GM12878 (cell line): ENCODE results near the gene MAML3. TPM values are rescaled to one million over a fixed set of nuclear protein-coding genes. Genes with fewer than 3 reads are reported as not detected.

Source experiments
- ATAC-seq: fragments of 200-7000 bp; cut with Tn5 transposase; 3 replicates; pipeline ENCODE4 v1.9.1; 2020; ENCODE audit warnings: mild to moderate bottlenecking, moderate library complexity
- BruUV-seq: library from RNA; stranded (reverse); fragments of 400-500 nt; replicated peaks from 2 replicates; lab custom pipeline; 2021; lab: Mats Ljungman, UMichigan
- CTCF ChIA-PET: fragments of 300-600 bp; sonication (Branson Sonifier 250); formaldehyde crosslinking; extraction: SDS; loops from one replicate; lab custom pipeline; 2021; ENCODE audit warnings: inconsistent platforms; lab: Yijun Ruan, JAX
- POLR2A ChIA-PET: fragments of 350-600 bp; formaldehyde crosslinking; extraction: SDS; loops from one replicate; lab custom pipeline; 2021; ENCODE audit warnings: inconsistent platforms; lab: Charles Lee
- RAD21 ChIA-PET: fragments of 300-600 bp; sonication (Branson Sonifier 250); formaldehyde crosslinking; loops from one replicate; lab custom pipeline; 2023; ENCODE audit warnings: antibody characterized with exemption; ENCODE audit not compliant: unreplicated experiment; lab: Charles Lee
- SMC1A ChIA-PET: fragments of 300-600 bp; sonication (Branson Sonifier 250); formaldehyde crosslinking; loops from one replicate; lab custom pipeline; 2023; ENCODE audit not compliant: unreplicated experiment, uncharacterized antibody; lab: Charles Lee
- DNase-seq: peaks from one replicate; pipeline ENCODE4 v3.0.0-alpha.2; 2011; ENCODE audit warnings: low read depth, low spot score
- FAIRE-seq: peaks from 3 replicates; lab custom pipeline; 2011; peaks lifted over from hg19 to GRCh38; lab: Jason Lieb, UNC
- H2AFZ ChIP-seq: 2 replicates; pipeline ENCODE4 v1.6.0; 2011; ENCODE audit warnings: low read depth, low read length, control low read depth; ENCODE audit not compliant: control insufficient read depth
- H3K27ac ChIP-seq: 2 replicates; pipeline ENCODE4 v1.5.1; 2011; ENCODE audit warnings: control low read depth; ENCODE audit not compliant: control insufficient read depth, insufficient read depth
- H3K27me3 ChIP-seq, 2 experiments: replicated peaks in 1 of 2; 2 replicates each; pipeline versions ENCODE4 v1.6.0 to v1.6.1; 2011; ENCODE audit warnings: low read length in 1 of 2; ENCODE audit not compliant: control insufficient read depth in 2 of 2, insufficient read depth in 2 of 2
- H3K36me3 ChIP-seq, 2 experiments: 2 replicates each; pipeline ENCODE4 v1.5.1; 2011; ENCODE audit warnings: low read length in 1 of 2; ENCODE audit not compliant: control insufficient read depth in 2 of 2, insufficient read depth in 2 of 2
- H3K4me1 ChIP-seq: 2 replicates; pipeline ENCODE4 v1.6.1; 2011; ENCODE audit warnings: mild to moderate bottlenecking, low read length, moderate library complexity, mixed read lengths; ENCODE audit not compliant: control insufficient read depth, insufficient read depth
- H3K4me2 ChIP-seq: 2 replicates; pipeline ENCODE4 v1.6.0; 2011; ENCODE audit warnings: control low read depth; ENCODE audit not compliant: control insufficient read depth, insufficient read depth
- H3K4me3 ChIP-seq: fragments of 200-600 bp; sonication (generic); 2 replicates; pipeline ENCODE4 v1.5.1; 2016
- H3K79me2 ChIP-seq: 2 replicates; pipeline ENCODE4 v1.6.0; 2011; ENCODE audit warnings: low read length; ENCODE audit not compliant: control insufficient read depth, insufficient read depth
- H3K9ac ChIP-seq: 2 replicates; pipeline ENCODE4 v1.8.0; 2011; ENCODE audit warnings: low read length, control low read depth, mixed read lengths; ENCODE audit not compliant: control insufficient read depth, insufficient read depth
- H3K9me3 ChIP-seq: replicated peaks from 3 replicates; pipeline ENCODE4 v1.5.1; 2011; ENCODE audit warnings: mild to moderate bottlenecking, low read length; ENCODE audit not compliant: control insufficient read depth, insufficient read depth
- H4K20me1 ChIP-seq: 2 replicates; pipeline ENCODE4 v1.6.0; 2011; ENCODE audit not compliant: control insufficient read depth, insufficient read depth
- CREB1 ChIP-seq: IDR thresholded peaks from 2 replicates; pipeline ENCODE4 v1.6.1; 2012; ENCODE audit warnings: low read depth, mild to moderate bottlenecking, inconsistent platforms
- GATAD2B ChIP-seq: fragments of 450-650 bp; conservative IDR thresholded peaks from 2 replicates; pipeline ENCODE4 v1.6.1; 2017; ENCODE audit warnings: low read depth, mild to moderate bottlenecking, moderate library complexity
- MEF2B ChIP-seq: fragments of 450-650 bp; IDR thresholded peaks from 2 replicates; pipeline ENCODE4 v1.6.1; 2018; ENCODE audit warnings: mild to moderate bottlenecking, moderate library complexity; ENCODE audit not compliant: partially characterized antibody, poor library complexity, severe bottlenecking
- MYB ChIP-seq: fragments of 150-350 bp; IDR thresholded peaks from 2 replicates; pipeline ENCODE4 v1.6.1; 2014; ENCODE audit warnings: mild to moderate bottlenecking, low read depth, low read length, borderline replicate concordance
- RCOR1 ChIP-seq: conservative IDR thresholded peaks from 2 replicates; pipeline ENCODE4 v1.6.1; 2012; ENCODE audit warnings: low read depth, low read length, improper control_type of control experiment
- SMAD5 ChIP-seq: IDR thresholded peaks from 2 replicates; pipeline ENCODE4 v1.6.1; 2016; ENCODE audit warnings: antibody characterized with exemption, low read depth
- SP1 ChIP-seq: IDR thresholded peaks from one replicate; pipeline ENCODE4 v1.6.1; 2011; ENCODE audit warnings: low read depth, low read length
- ZNF622 ChIP-seq: fragments of 450-650 bp; IDR thresholded peaks from 2 replicates; pipeline ENCODE4 v1.6.1; 2017; ENCODE audit warnings: mild to moderate bottlenecking, inconsistent platforms
- ZSCAN29 ChIP-seq: fragments of 450-650 bp; IDR thresholded peaks from 2 replicates; pipeline ENCODE4 v1.6.1; 2017; ENCODE audit warnings: mild to moderate bottlenecking, moderate library complexity
- ZZZ3 ChIP-seq: IDR thresholded peaks from 2 replicates; pipeline ENCODE4 v1.6.1; 2011; ENCODE audit warnings: low read depth; ENCODE audit not compliant: control insufficient read depth, insufficient read length
- whole genome bisulfite sequencing: methylation state at CpG from one replicate; pipeline ENCODE4 v1.1.6; 2016; ENCODE audit warnings: low lambda C conversion rate; ENCODE audit not compliant: insufficient replicate concordance, insufficient coverage; ENCODE audit errors: missing lambda C conversion rate; 5-methylcytosine and 5-hydroxymethylcytosine counted together
- in situ Hi-C: fragments of 300-500 bp; cut with MboI; formaldehyde crosslinking; loops from 9 replicates; pipeline ENCODE4 v1.14.3; 2018; ENCODE audit warnings: mixed read lengths
- intact Hi-C: fragments of 100-400 bp; cut with micrococcal nuclease; formaldehyde crosslinking; loops from one replicate; pipeline ENCODE4 v1.14.2; 2022; ENCODE audit not compliant: unreplicated experiment
- polyA plus RNA-seq, 11 experiments: library from polyadenylated mRNA; depleted of rRNA in 4 of 11; unstranded in 6 of 11; stranded (reverse) in 5 of 11; fragments of >200 nt; fragmentation: Nextera tagmentation in 4 of 11; fragmentation: Illumina TruSeq in 1 of 11; extraction: Ambion mirVana in 4 of 11; extraction: Trizol in 1 of 11; gene quantifications; 1 replicate in 1 of 11; 2 replicates in 10 of 11; pipeline versions ENCODE4 v1.2.1 to v1.2.3, GENCODE V29; 2011 to 2016; ENCODE audit warnings: inconsistent platforms in 2 of 11, missing spikeins in 2 of 11, low read depth in 1 of 11
- total RNA-seq, 4 experiments: library from RNA; depleted of rRNA in 3 of 4; stranded (reverse); fragments of >200 nt in 3 of 4; fragmentation: Illumina TruSeq in 1 of 4; extraction: Trizol in 1 of 4; gene quantifications; 2 replicates each; pipeline versions ENCODE4 v1.2.1 to v1.2.3, GENCODE V29; 2013 to 2021
- TF ChIP-seq, protein P1 (sequence below): fragments of 150-350 bp; IDR thresholded peaks from 2 replicates; pipeline ENCODE4 v1.6.1; 2014; ENCODE audit warnings: mild to moderate bottlenecking, low read depth, low read length
- TF ChIP-seq, protein P2 (sequence below): fragments of 450-650 bp; IDR thresholded peaks from 2 replicates; pipeline ENCODE4 v1.6.1; 2017; ENCODE audit warnings: borderline replicate concordance
- TF ChIP-seq, protein P3 (sequence below): fragments of 150-350 bp; IDR thresholded peaks from 2 replicates; pipeline ENCODE4 v1.6.1; 2016; ENCODE audit warnings: low read depth, low read length
- TF ChIP-seq, protein P4 (sequence below): IDR thresholded peaks from 2 replicates; pipeline ENCODE4 v1.6.1; 2011; ENCODE audit warnings: low read depth, mild to moderate bottlenecking, low read length, moderate library complexity, borderline replicate concordance; ENCODE audit errors: extremely low read depth

The MAML3 gene
- total and polyA plus RNA-seq, 10 of the 15 experiments (the other 5 are each of a cell fraction or from before 2014, with no cell fraction given) = under 0.01 to 0.53 (median 0.06) TPM; not detected in 2

DNA sequence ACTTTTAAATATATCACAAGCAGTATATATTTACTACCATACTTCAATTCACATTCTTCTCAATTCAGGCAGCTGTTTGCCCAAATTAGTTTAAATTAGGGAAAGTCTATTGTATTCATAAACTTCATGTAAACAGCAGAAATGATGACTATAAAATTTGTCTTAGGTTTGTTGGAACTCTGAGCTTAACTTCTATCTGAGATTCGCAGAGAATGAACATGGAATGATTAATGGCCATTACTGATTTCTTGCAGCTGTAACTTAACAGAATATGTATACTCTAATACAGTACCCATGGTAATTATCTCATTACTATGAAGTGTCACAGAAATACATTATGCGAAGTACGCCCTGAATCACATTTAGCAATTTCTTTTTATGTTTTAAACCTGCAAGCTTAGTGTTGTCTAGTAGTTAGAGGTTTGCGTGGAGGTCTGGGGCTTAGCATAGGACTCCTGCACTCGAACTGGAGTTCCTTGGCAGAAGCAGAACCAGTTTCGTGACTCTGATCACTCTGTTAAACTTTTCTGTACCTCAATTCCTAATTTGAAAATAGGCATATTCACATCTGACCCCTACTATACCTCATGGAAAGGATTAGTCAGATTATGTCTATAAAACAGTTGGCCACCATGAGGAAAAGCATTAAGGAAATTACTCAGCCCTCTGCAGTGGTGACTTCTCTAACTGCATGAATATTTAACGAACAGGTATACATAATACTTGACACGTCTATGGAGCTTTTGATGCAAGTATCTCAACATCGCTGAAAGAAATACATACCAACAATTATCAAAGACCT, 245.1 kb downstream of the MAML3 start:
- BruUV-seq = no TSS peak
- H3K4me3 ChIP-seq = no peak overlapping the region
- no peak for TF ChIP-seq SMAD5
- TF ChIP-seq, protein P1, sequence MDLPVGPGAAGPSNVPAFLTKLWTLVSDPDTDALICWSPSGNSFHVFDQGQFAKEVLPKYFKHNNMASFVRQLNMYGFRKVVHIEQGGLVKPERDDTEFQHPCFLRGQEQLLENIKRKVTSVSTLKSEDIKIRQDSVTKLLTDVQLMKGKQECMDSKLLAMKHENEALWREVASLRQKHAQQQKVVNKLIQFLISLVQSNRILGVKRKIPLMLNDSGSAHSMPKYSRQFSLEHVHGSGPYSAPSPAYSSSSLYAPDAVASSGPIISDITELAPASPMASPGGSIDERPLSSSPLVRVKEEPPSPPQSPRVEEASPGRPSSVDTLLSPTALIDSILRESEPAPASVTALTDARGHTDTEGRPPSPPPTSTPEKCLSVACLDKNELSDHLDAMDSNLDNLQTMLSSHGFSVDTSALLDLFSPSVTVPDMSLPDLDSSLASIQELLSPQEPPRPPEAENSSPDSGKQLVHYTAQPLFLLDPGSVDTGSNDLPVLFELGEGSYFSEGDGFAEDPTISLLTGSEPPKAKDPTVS = no peak
- TF ChIP-seq ZZZ3 = no peak
- no peak for TF ChIP-seq ZSCAN29
- TF ChIP-seq CREB1 = no peak
- TF ChIP-seq ZNF622 = no peak
- TF ChIP-seq MYB = no peak
- TF ChIP-seq, protein P2, sequence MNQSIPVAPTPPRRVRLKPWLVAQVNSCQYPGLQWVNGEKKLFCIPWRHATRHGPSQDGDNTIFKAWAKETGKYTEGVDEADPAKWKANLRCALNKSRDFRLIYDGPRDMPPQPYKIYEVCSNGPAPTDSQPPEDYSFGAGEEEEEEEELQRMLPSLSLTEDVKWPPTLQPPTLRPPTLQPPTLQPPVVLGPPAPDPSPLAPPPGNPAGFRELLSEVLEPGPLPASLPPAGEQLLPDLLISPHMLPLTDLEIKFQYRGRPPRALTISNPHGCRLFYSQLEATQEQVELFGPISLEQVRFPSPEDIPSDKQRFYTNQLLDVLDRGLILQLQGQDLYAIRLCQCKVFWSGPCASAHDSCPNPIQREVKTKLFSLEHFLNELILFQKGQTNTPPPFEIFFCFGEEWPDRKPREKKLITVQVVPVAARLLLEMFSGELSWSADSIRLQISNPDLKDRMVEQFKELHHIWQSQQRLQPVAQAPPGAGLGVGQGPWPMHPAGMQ = no peak
- no peak for TF ChIP-seq SP1
- TF ChIP-seq RCOR1 = no peak
- TF ChIP-seq, protein P3, sequence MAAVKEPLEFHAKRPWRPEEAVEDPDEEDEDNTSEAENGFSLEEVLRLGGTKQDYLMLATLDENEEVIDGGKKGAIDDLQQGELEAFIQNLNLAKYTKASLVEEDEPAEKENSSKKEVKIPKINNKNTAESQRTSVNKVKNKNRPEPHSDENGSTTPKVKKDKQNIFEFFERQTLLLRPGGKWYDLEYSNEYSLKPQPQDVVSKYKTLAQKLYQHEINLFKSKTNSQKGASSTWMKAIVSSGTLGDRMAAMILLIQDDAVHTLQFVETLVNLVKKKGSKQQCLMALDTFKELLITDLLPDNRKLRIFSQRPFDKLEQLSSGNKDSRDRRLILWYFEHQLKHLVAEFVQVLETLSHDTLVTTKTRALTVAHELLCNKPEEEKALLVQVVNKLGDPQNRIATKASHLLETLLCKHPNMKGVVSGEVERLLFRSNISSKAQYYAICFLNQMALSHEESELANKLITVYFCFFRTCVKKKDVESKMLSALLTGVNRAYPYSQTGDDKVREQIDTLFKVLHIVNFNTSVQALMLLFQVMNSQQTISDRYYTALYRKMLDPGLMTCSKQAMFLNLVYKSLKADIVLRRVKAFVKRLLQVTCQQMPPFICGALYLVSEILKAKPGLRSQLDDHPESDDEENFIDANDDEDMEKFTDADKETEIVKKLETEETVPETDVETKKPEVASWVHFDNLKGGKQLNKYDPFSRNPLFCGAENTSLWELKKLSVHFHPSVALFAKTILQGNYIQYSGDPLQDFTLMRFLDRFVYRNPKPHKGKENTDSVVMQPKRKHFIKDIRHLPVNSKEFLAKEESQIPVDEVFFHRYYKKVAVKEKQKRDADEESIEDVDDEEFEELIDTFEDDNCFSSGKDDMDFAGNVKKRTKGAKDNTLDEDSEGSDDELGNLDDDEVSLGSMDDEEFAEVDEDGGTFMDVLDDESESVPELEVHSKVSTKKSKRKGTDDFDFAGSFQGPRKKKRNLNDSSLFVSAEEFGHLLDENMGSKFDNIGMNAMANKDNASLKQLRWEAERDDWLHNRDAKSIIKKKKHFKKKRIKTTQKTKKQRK = no peak
- no peak for TF ChIP-seq MEF2B
- TF ChIP-seq, protein P4, sequence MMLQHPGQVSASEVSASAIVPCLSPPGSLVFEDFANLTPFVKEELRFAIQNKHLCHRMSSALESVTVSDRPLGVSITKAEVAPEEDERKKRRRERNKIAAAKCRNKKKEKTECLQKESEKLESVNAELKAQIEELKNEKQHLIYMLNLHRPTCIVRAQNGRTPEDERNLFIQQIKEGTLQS = no peak
- TF ChIP-seq GATAD2B = no peak

More for the DNA sequence above, 245.1 kb downstream of the MAML3 start:
- FAIRE-seq = no peak
- H4K20me1 ChIP-seq = no peaks in the 10 kb centered on the region
- no peak overlapping the region for H3K27ac ChIP-seq
- POLR2A ChIA-PET = no interaction called here
- no peak overlapping the region for H2AFZ ChIP-seq
- no peak for ATAC-seq
- WGBS = 9% methylated on average over 9 of the region's 9 CpGs
- H3K9me3 ChIP-seq = no peaks in the 10 kb centered on the region; the same call in 2 of the 3 replicates
- CTCF ChIA-PET = interaction anchor here (0.6 kb wide), 1 partner anchor 660 kb away, joined by 3 read pairs; no protein-coding TSS in a partner anchor
- no peaks in the 10 kb centered on the region for H3K4me1 ChIP-seq
- intact Hi-C loops = no loop called here
- no peaks in the 10 kb centered on the region for H3K36me3 ChIP-seq
- H3K4me2 ChIP-seq = no peak overlapping the region
- RAD21 ChIA-PET = no interaction called here
- H3K79me2 ChIP-seq = no peaks in the 10 kb centered on the region
- no peak overlapping the region for H3K9ac ChIP-seq
- no peak for DNase-seq
- SMC1A ChIA-PET = no interaction called here
- in situ Hi-C loops = no loop called here
- H3K27me3 ChIP-seq = no peaks in the 10 kb centered on the region
